ENCODE data around the gene NTMT1. TPM values are rescaled to one million over a fixed set of nuclear protein-coding genes. Genes with fewer than 3 reads are reported as not detected.

The NTMT1 gene
- total RNA-seq: 23.4 and 50.6 TPM in 2 replicates

GRCh38 chr9:129626079-129626624, at the start of gene NTMT1:
Gene NTMT1, plus strand, starts transcription at chr9:129626163. Its CDS starts 6,541 bp downstream, at chr9:129632704.

GRCh38 chr9:129620669-129621295, 5.2 kb upstream of the NTMT1 start, which contains the start of gene C9orf50:
Gene C9orf50, minus strand, starts transcription at chr9:129621101. Its CDS starts 527 bp downstream, at chr9:129620574.

GRCh38 chr9:129641750-129642585, 16.0 kb downstream of the NTMT1 start, which contains the start of gene ASB6:
Gene ASB6, minus strand, starts transcription at chr9:129642151. Its CDS starts 152 bp downstream, at chr9:129641999.

GRCh38 chr9:129665389-129665775, 39.4 kb downstream of the NTMT1 start, which contains the start of gene PRRX2:
Gene PRRX2, plus strand, starts transcription at chr9:129665647. Its CDS starts 221 bp downstream, at chr9:129665868.

Other genes with a start within 250 kb of the NTMT1 start
- not detected in 2 replicates for gene C9orf50, start 5.1 kb upstream of the NTMT1 start, total RNA-seq
- 22.3 and 26.7 TPM in 2 replicates for gene ASB6, start 16.0 kb downstream of the NTMT1 start, total RNA-seq
- gene PRRX2, start 39.5 kb downstream of the NTMT1 start, total RNA-seq: 0.33 and 1.2 TPM in 2 replicates
- gene PTGES, start 126.9 kb downstream of the NTMT1 start, total RNA-seq: 39.3 and 40.9 TPM in 2 replicates
- 16.9 and 30.3 TPM in 2 replicates for gene TOR1B, start 177.0 kb downstream of the NTMT1 start, total RNA-seq
- gene TOR1A, start 198.0 kb downstream of the NTMT1 start, total RNA-seq: 29.5 and 45.5 TPM in 2 replicates
- 33.7 and 38.4 TPM in 2 replicates for gene C9orf78, start 209.1 kb downstream of the NTMT1 start, total RNA-seq
- 16.2 and 19.2 TPM in 2 replicates for gene USP20, start 209.3 kb downstream of the NTMT1 start, total RNA-seq